ENCODE measurements around the gene ZC3H18.

DNA sequence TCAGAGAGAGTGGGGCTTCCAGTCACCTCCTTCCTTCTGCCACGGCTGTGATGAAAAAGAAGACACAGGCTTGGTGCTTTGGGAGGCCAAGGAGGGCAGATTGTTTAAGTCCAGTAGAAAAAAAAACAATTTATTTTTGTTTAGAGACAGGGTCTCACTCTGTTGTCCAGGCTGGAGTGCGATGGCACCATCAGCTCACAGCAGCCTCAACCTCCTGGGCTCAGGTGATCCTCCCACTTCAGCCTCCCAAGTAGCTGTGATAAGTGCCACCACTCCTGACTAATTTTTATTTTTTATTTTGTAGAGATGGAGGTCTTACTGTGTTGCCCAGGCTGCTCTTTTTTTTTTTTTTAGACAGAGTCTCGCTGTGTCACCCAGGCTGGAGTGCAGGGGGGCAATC, 95.4 kb downstream of the ZC3H18 start:
- TF ChIP-seq, protein P1, sequence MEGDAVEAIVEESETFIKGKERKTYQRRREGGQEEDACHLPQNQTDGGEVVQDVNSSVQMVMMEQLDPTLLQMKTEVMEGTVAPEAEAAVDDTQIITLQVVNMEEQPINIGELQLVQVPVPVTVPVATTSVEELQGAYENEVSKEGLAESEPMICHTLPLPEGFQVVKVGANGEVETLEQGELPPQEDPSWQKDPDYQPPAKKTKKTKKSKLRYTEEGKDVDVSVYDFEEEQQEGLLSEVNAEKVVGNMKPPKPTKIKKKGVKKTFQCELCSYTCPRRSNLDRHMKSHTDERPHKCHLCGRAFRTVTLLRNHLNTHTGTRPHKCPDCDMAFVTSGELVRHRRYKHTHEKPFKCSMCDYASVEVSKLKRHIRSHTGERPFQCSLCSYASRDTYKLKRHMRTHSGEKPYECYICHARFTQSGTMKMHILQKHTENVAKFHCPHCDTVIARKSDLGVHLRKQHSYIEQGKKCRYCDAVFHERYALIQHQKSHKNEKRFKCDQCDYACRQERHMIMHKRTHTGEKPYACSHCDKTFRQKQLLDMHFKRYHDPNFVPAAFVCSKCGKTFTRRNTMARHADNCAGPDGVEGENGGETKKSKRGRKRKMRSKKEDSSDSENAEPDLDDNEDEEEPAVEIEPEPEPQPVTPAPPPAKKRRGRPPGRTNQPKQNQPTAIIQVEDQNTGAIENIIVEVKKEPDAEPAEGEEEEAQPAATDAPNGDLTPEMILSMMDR (conservative IDR thresholded peaks at IDR 0.05; ENCODE audit: low read depth, low read length): no peak
- TF ChIP-seq EZH2 (IDR thresholded peaks at IDR 0.05; ENCODE audit: low read length, unreplicated experiment) (no peak), EZH2phosphoT487 (IDR thresholded peaks at IDR 0.05; ENCODE audit: borderline replicate concordance, low read length) (no peak)
